GM12891 (cell line): ENCODE results near the gene SEPTIN12.

ENCODE experiments used
- DNase-seq: peaks from one replicate; pipeline ENCODE4 v3.0.0; 2011; ENCODE audit warnings: low spot score; ENCODE audit not compliant: insufficient read length
- FAIRE-seq: peaks from 2 replicates; lab custom pipeline; 2011; peaks lifted over from hg19 to GRCh38; lab: Jason Lieb, UNC
- PAX5 ChIP-seq: IDR thresholded peaks from 2 replicates; pipeline ENCODE4 v1.6.1; 2011; ENCODE audit warnings: low read length, moderate library complexity, mild to moderate bottlenecking; ENCODE audit not compliant: insufficient read depth, severe bottlenecking
- POLR2A ChIP-seq: IDR thresholded peaks from 2 replicates; pipeline ENCODE4 v1.6.1; 2011; ENCODE audit warnings: low read depth, low read length, control low read depth
- POLR2AphosphoS5 ChIP-seq: IDR thresholded peaks from 2 replicates; pipeline ENCODE4 v1.6.1; 2011; ENCODE audit warnings: low read depth, low read length, control low read depth
- POU2F2 ChIP-seq: IDR thresholded peaks from 2 replicates; pipeline ENCODE4 v1.6.1; 2011; ENCODE audit warnings: low read depth, mild to moderate bottlenecking, control low read depth, low read length, moderate library complexity
- SPI1 ChIP-seq: IDR thresholded peaks from 2 replicates; pipeline ENCODE4 v1.6.1; 2011; ENCODE audit warnings: low read depth, low read length, control low read depth
- TAF1 ChIP-seq: IDR thresholded peaks from 2 replicates; pipeline ENCODE4 v1.6.1; 2011; ENCODE audit warnings: low read depth, low read length, control low read depth

Gene SEPTIN12

DNA sequence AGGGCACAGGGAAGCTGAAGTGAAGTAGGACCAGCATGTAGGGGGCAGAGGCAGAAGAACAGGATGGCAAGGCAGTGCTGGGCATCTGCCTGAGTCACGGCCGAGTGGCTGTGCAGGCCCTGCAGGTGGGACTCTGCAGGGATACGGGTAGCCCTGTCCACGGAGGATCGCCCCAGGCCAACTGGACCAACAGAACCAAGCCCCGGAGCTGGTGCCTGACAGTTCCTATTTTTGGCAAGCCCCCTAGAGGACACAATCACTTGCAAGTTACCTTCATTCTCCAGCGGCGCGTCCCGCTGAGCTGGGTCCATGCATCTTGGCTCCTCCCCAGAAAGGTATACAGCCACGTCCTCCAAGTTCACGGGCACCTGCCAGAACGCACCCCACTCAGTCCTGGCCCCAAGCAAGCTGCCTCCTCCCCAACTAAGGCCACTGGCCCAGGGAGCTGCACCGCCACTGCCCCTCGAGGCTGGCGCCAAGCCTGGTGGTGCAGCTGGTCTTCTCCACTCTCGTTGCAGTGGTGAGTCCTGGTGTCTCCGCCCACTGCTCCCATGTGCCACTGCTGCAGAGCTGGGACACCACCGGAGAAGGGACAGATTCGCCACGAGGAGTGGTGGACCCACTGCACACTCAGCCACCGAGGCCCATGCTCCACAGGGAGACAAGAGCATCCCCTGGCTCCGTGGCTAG lies 27.8 kb downstream of the SEPTIN12 start:
- FAIRE-seq (no peak), DNase-seq (no peak)
- TF ChIP-seq PAX5 (no peak), POU2F2 (no peak), POLR2A (no peak), TAF1 (no peak), SPI1 (no peak)

GRCh38 chr16:4755687-4756086 lies 32.5 kb downstream of the SEPTIN12 start:
- peak; percentile 55 for FAIRE-seq
- DNase-seq, result no peak
- TF ChIP-seq POU2F2 (no peak), TAF1 (no peak), POLR2AphosphoS5 (no peak), PAX5 (no peak), SPI1 (no peak), POLR2A (no peak)

DNA sequence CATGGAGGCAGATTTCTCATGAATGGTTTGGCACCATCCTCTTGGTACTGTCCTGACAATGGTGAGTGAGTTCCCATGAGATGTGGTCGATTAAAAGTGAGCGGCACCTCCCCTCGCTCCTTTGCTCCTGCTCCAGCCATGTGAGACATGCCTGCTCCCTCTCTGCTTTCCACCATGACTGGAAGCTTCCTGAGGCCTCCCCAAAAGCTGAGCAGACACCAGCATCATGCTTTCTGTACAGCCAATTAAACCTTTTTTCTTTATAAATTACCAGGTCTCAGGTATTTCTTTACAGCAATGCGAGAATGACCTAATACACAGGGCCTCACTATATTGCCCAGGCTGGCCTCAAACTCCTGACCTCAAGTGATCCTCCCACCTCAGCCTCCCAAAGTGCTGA lies 33.3 kb downstream of the SEPTIN12 start:
- TF ChIP-seq POLR2AphosphoS5, result no peak
- TF ChIP-seq POU2F2, result no peak
- TF ChIP-seq TAF1, result no peak
- no peak for TF ChIP-seq SPI1
- TF ChIP-seq PAX5, result no peak
- TF ChIP-seq POLR2A, result no peak
- FAIRE-seq, result no peak

GRCh38 chr16:4753227-4753626 lies 34.9 kb downstream of the SEPTIN12 start:
- TF ChIP-seq POLR2AphosphoS5 (no peak), PAX5 (no peak), SPI1 (no peak), POU2F2 (no peak), POLR2A (no peak), TAF1 (no peak)
- DNase-seq (no peak), FAIRE-seq (no peak)

More for the DNA sequence above, 33.3 kb downstream of the SEPTIN12 start:
- DNase-seq, result no peak

- FAIRE-seq (no peak), DNase-seq (no peak)
- no peak for TF ChIP-seq POLR2A
- no peak for TF ChIP-seq PAX5
- TF ChIP-seq POU2F2, result no peak
- TF ChIP-seq POLR2AphosphoS5, result no peak
- no peak for TF ChIP-seq SPI1
- no peak for TF ChIP-seq TAF1
These were observed 35.6 kb downstream of the SEPTIN12 start for GRCh38 chr16:4752351-4753100.

DNA sequence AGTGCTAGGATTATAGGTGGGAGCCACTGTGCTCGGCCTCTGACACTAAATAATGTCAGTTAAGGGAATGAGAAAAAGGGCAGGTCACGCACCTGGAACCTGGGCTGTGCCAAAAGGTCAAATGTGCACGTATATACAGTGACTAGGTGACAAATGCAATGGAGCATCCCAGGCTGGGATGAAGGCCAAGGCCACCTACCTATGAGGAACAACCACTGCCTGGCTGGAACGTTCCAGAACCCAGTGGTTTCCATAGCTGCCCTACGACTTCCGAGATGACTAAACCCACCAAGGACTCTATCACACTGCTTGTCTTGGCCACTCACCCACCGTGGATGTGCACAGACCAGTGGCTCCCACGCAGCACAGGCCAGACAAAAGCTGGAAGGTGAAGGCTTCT lies 37.2 kb downstream of the SEPTIN12 start:
- FAIRE-seq, result no peak
- no peak for DNase-seq
- TF ChIP-seq POU2F2 (no peak), SPI1 (no peak), PAX5 (no peak), POLR2A (no peak)

- no peak for FAIRE-seq
- TF ChIP-seq POU2F2 (no peak), PAX5 (no peak), TAF1 (no peak), POLR2A (no peak), POLR2AphosphoS5 (no peak), SPI1 (no peak)
- DNase-seq, result no peak
These were observed 38.4 kb downstream of the SEPTIN12 start for GRCh38 chr16:4749700-4750257.

DNA sequence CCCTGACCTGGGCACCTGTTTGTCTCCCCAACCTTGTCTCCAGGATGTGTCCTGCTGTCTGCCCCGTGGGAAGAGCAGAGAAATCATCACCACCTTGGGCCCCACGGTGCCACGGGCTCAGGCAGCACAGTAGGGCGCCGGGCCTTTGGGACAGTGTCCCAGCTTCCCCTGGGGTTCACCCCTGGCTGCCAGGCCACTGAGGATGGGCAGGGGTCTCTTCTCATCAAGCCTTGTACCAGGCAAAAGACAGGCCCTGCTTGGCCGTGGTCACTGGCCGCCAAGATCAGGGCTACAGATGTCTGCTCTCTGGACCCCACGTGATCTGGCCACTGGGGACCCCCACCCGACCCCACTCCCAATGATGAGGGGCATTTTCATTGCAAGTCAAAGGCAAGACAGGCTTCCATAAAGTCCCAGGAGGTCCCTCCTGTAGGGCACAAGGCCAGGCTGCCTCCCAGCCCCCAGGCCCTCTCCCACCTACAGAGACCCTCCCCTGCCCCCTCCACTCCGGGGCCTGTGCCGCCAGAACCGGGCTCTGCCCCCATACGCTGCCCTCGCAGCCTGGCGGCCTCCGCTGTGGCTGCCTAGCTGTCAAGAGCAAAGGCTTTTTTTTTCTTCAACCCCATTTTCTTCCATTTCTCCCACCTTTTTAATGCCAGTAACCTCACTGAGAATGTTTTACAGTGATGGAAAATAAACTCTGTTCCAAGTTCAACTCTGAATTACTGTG lies 39.3 kb downstream of the SEPTIN12 start:
- no peak for FAIRE-seq
- TF ChIP-seq SPI1 (no peak), TAF1 (no peak), POU2F2 (no peak), PAX5 (no peak), POLR2AphosphoS5 (no peak), POLR2A (no peak)
- no peak for DNase-seq

GRCh38 chr16:4747906-4748681 lies 40.1 kb downstream of the SEPTIN12 start:
- peak; percentile 80 for FAIRE-seq

More at GRCh38 chr16:4747906-4748681, 40.1 kb downstream of the SEPTIN12 start:
- no peak for DNase-seq
- TF ChIP-seq PAX5, result no peak
- no peak for TF ChIP-seq TAF1
- no peak for TF ChIP-seq POLR2A
- no peak for TF ChIP-seq POU2F2
- no peak for TF ChIP-seq POLR2AphosphoS5
- TF ChIP-seq SPI1, result no peak
